Head of caudate nucleus (tissue), 42 donors: ENCODE results near the gene AK5.

Source experiments
- DNase-seq, 42 donors: peaks; one replicate each; pipeline versions ENCODE4 v3.0.0 to v3.0.0-alpha.2; 2020 to 2021; ENCODE audit warnings: mixed read lengths in 7 of 42
- intact Hi-C: fragments of 100-400 bp; cut with DNase I; formaldehyde crosslinking; loops from one replicate; pipeline ENCODE4 v1.15.0; 2022

Gene AK5

DNA sequence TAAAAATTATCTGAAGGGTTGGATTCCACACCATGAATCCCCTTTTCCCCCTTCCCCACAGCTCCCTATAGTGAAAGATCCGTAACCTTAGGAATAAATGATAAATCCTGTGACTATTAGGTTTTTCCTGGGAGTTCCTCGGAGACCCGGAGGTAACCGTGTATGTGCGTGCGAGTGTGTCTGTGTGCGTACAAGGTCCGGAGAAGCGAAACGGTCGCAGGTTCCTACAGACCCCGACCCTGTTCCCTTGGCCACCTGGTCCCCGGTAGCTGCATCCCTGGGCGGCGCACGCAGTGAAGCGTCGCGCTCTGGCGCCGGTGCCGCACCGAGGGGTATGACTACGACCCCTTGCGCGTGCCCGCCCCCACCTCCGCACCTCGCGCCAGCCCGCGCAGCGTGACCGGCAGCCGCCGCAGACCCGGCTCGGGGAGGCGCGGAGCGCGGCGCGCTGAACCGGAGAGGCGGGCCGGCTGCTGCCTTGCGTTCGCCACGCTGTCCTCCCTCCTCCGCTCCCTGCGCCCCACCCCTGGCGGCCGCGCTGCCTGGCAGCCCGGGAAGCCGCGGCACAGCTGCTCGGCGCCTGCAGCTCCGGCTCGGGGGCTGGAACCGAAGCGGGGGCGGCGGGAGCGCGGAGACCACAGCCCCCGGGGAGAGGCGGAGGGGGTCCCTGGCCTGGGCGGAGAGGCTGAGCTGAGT is at the start of gene AK5:
TSS of gene AK5 (plus strand) at position 529 of the 696 bp plus-strand sequence. CDS start 295 bp downstream, outside the sequence.
- DNase-seq: peak; percentile 6 to 86 (median 74)
- intact Hi-C loops: loop anchor here (5.0 kb wide), 2 partner anchors 251 to 401 kb away; partner anchors contain the start of gene ZZZ3

DNA sequence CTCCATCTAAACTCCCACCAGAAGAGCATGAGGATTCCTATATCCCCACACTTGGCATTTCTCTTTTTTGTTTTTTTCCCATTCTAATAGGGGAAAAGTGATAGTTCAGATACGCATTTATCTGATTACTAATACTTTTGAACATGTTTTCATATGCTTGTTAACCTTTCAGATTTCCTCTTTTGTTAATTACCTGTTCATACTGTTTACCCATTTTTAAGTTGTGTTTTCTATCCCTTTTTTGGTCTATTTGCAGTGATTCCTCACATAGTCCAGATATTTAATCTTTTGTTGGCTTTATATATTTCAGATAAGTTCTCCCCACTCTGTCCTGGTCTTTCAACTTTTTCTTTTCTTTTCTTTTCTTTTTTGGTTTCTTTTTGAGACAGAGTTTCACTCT is 49.0 kb upstream of the AK5 start:
- DNase-seq: no peak
- intact Hi-C loops: no loop called here

GRCh38 chr1:77234096-77234495 is 47.7 kb upstream of the AK5 start:
- intact Hi-C loops: no loop called here
- no peak for DNase-seq

DNA sequence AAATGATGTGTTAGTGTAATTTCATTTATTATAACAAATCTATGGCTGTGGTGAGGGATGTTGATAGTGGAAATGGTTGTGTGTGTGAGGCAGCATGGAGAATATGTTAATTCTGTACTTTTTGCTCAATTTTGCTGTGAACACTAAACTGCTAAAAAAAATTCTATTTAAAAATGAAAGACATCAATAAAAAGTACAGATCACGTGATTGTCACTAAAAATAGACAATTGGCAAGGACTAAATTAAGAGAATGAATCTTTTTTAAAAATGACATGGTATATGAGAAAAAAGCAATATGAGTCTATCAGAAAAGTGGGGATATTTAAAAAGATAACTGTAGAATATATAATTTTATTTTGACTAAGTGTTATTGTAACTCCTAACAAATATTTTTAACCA is 46.9 kb upstream of the AK5 start:
- DNase-seq: no peak
- intact Hi-C loops: no loop called here

DNA sequence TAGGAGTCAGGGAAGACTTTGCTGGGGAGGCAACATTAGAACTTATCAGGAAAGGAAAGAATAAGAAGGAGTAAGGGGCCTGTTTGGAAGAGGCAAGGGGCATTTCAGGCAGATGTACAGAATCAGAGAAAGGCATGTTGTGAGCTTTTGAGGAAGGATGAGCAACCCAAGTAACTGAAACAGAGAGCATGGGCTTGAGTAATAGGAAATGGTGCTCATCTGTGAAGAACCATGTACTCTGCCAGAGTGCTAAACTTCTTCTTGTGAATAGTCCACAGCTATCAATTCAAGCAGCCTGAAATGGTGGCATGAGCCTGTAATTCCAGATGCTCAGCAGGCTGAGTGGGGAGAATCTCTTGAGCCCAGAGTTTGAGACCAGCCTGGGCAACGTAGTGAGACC is 43.4 kb upstream of the AK5 start:
- intact Hi-C loops: no loop called here
- DNase-seq: no peak

DNA sequence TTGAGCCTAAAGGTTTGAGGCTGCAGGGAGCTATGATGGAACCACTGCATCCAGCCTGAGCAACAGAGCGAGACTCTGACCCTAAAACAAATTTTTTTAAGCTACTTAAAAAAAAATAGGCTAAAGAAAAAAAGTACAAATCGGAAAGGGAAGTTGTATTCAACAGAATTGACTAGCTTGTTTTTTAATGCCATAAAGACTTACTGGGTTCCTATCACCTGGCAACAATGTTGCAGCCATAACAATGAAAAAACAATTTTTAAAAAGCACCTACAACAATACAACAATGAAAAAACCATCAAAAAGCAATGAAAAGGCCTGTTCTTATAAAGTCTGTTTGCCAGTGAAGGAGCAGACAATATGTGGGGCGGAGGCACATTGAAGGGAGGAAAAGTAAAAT is 42.5 kb upstream of the AK5 start:
- DNase-seq: no peak
- intact Hi-C loops: no loop called here

DNA sequence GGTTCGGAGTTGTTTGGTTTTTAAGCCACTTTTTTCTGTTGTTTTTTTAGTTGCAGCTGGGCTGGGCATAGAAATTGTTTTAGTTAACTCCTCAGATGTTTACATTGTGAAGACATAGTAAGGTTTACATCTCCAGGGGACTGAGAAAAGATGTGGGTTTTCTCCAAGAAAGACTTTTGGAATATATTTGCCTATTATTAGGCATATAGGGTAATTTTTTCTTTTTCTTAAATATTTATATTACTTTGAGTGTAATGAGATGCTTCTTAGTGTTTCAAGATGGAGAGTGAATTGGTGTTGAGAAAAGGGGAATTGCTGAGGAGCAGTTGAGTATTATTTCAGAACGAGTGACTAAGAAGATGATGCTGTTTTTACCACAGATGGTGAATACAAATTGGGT is 36.0 kb upstream of the AK5 start:
- DNase-seq: no peak
- intact Hi-C loops: no loop called here

DNA sequence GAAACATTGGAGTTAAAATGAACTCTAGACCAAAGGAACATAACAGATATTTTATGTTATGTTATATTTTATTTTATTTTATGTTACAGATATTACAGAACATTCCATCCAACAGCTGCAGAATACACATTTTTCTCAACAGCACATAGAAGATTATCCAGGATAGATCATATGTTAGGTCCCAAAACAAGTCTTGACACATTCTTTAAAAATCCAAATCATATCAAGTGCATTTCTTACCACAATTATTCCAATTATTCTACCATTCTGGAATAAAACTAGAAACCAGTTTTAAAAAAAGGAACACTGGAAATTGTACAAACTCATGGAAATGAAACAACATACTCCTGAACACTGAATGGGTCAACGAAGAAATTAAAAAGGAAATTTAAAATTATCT is 31.7 kb upstream of the AK5 start:
- intact Hi-C loops: no loop called here
- DNase-seq: no peak

- DNase-seq: no peak
- intact Hi-C loops: no loop called here
Observed at GRCh38 chr1:77253211-77253610, 28.6 kb upstream of the AK5 start.

DNA sequence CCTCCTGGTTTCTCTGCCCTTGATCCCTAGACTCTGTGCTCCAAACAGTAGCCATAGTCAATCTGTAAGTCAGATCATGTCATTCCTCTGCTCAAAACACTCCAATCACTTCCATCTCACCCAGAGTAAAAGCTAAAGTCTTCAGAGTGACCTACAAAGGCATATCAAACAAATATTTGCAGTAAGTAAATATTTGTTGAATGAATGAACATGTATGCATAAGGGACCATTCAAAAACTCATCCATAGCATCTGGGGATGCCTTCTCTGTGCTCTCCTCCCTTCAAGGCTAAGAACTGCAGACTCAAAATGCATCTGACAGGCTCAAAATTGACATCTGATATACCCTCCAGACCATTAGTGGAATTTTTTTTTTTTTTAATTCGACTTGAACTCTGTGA is 18.1 kb upstream of the AK5 start:
- intact Hi-C loops: no loop called here
- DNase-seq: no peak

GRCh38 chr1:77265180-77265579 is 16.6 kb upstream of the AK5 start:
- DNase-seq: no peak
- intact Hi-C loops: no loop called here

DNA sequence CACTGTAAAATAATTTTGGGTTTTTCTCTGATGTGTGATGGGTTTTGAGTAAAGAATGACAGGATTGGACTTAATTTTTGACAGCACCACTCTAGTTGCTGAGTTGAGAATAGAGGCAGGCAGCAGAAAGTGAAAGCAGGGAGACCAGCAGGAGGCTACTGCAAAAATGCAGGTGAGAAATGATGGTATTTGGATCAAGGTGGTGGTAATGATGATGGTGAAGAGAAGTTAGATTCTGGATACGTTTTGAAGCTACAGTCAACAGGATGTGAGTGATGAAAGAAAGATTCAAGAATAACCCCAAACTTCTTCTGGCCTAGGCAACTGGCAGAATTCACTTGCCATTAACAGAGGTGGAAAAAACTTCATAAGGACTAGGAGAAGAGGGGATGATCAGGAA is 14.8 kb upstream of the AK5 start:
- intact Hi-C loops: no loop called here
- no peak for DNase-seq

DNA sequence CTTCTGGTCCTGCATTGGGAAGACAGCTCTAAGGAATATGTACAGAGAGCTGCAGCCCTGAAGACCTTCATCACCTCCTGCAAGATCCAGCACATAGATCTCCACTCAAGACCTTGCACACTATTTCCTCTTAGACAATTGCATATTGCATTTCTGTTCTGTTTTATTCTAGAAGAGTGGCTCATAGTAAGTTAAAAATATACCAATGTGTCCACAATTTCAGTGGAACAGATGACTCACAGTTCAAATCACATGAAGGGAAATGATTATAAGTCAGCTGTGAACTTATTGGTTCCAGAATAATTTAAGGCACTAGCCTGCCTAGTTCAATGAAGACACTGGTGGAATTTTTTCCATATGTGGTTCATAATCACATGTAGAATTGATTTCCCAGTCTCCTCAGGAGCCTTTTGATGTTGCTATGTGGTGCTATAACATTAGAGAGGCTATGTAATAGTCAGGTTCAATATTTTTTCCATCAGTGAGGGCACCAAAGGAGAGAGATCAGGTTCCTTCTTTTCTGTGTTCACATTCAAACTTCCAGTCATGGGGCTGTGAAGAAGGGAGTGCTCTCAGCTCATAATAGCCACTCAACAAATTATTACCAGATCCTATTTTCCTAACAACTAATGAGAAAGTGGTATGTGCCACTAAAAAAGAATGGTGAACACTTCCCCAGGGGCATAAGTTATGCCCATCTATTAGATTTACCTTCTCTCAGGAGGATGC is 9.8 kb upstream of the AK5 start:
- intact Hi-C loops: no loop called here
- no peak for DNase-seq

DNA sequence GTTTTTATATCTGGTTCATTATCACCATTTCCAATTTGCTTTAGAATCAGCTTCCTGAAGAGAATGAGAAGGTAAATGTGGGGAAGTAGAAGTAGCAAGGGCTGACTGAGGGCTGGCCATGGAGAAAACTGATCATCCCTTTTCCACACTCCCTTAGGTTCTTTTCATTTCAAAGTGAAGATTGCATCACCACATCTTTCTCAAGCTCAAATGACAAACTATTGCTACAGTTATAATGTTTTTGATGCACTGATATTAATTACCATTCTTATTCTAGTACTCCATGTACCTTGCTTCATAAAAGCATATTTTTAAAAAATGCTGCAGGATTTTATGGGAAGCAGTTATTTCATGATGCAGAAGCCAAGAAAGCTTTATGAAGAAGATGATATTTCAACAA is 7.9 kb upstream of the AK5 start:
- intact Hi-C loops: no loop called here
- no peak for DNase-seq

DNA sequence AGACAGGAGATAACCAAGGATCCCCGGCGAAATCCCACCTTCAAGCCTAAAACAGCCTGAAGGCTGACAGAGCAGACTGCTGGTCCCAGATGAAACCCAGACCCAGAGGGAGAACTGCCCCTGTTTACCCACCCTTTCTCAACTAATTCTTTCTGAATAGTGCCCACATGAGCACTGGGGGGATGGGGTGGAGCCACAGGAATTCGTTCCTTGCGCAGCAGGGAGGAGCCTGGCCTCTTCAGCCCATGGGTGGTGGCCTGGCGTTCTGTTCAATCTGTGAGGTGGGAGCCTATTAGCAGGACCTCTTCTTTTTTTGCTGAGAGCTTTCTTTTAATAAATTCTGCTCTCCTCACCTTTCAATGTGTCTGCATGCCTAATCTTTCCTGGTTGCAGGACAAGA is 6.6 kb upstream of the AK5 start:
- intact Hi-C loops: no loop called here
- no peak for DNase-seq

GRCh38 chr1:77276941-77277340 is 4.9 kb upstream of the AK5 start:
- intact Hi-C loops: no loop called here

DNA sequence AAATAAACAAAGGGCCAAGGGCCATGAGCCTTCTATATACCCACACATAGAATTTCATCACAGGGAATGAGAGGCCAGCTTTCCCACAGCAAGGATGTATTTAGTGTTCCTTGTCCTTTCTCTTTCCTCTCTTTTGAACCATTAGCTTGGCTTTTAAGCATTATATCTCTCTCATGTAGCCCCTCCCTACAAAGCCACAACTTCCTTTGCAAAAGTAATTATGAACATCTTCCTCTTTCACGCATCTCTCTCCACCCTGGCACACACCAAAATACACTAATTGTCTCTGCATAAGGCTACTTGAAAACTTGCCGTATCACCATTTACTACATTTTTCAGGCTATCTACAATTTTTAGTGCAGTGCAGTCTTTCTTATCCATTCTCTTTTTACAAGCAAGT is 1.9 kb upstream of the AK5 start:
- intact Hi-C loops: loop anchor here (5.0 kb wide), 2 partner anchors 252 to 402 kb away; partner anchors contain the start of gene ZZZ3
- no peak for DNase-seq

More at GRCh38 chr1:77276941-77277340, 4.9 kb upstream of the AK5 start:
- no peak for DNase-seq

DNA sequence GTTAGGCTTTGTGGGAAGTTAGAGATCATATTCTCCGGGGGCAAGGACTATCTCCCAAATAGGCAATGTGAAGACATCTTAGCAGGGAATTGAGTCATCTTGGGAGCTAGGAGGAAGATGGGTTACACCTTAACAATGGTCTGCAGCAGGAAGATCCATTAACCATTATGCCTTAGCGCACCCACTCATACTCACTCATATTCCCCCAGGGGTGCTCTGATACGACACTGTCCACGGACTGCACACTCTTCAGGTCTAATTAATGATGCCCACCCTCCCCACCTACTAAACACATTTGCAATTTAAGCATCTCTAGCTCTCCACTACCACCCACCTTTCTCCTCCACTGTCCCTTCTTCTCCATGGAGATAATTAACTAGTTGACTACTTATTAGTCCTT is 857 bp upstream of the AK5 start:
- intact Hi-C loops: loop anchor here (5.0 kb wide), 2 partner anchors 251 to 401 kb away; partner anchors contain the start of gene ZZZ3
- DNase-seq: no peak

DNA sequence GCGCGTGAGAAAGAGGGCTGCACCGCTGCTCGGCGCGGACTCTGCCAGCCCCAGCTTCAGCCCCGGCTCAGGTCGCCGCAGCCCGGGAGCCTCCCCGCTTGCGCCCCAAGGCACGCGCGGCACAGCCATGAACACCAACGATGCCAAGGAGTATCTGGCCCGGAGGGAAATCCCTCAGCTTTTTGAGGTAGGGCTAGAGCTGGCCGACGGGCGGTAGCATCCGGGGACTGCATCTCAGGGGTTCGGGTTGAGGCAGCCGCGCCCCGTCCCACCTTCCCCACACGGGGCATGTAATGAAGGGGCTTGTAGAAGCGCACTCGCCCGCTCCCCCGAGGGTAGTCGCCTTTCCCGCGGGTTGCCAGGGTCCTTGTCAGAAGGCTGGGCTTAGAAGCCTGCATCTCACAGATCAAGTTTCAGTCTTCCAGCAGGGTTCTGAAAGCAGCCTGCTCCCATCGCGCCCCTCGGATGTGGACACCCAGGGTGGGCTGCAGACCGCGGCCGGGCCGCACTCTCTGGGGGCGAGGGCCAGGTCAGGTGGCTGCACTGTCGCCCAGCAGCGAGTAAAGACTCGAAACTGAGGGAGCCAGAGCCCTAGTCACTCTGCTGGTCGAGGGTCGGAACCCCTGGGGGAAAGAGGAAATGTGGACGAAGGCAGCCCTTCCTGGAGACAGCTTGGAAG is 507 bp downstream of the AK5 start:
- DNase-seq: peak in 32 of 42 donors; percentile 13 to 72 (median 40)
- intact Hi-C loops: loop anchor here (5.0 kb wide), 2 partner anchors 250 to 400 kb away; partner anchors contain the start of gene ZZZ3
